Endothelial cell (in vitro differentiated cells): ENCODE data around the gene IL19. TPM values are rescaled to one million over a fixed set of nuclear protein-coding genes. Genes with fewer than 3 reads are reported as not detected.
"Not testable (repeated sequence)": the region's sequence is repeated elsewhere in the genome, so short reads cannot be mapped to it uniquely, and the experiment has no call there.

Experiments
- DNase-seq: peaks from one replicate; pipeline ENCODE4 v3.0.0; 2021; ENCODE audit warnings: low spot score
- H3K27ac Mint-ChIP-seq: one replicate; pipeline ENCODE4 v1.8.0; 2021; ENCODE audit warnings: mixed read lengths, inconsistent platforms; ENCODE audit not compliant: unreplicated experiment
- H3K27me3 Mint-ChIP-seq: one replicate; pipeline ENCODE4 v1.8.0; 2021; ENCODE audit warnings: mild to moderate bottlenecking, moderate library complexity, mixed read lengths, inconsistent platforms; ENCODE audit not compliant: unreplicated experiment
- H3K36me3 Mint-ChIP-seq: one replicate; pipeline ENCODE4 v1.8.0; 2021; ENCODE audit warnings: mild to moderate bottlenecking, low read depth, mixed read lengths, inconsistent platforms; ENCODE audit not compliant: unreplicated experiment
- H3K4me1 Mint-ChIP-seq: one replicate; pipeline ENCODE4 v1.8.0; 2021; ENCODE audit warnings: mild to moderate bottlenecking, mixed read lengths, inconsistent platforms; ENCODE audit not compliant: unreplicated experiment
- H3K4me3 Mint-ChIP-seq: one replicate; pipeline ENCODE4 v1.8.0; 2021; ENCODE audit warnings: mild to moderate bottlenecking, mixed read lengths, inconsistent platforms; ENCODE audit not compliant: unreplicated experiment
- H3K9me3 Mint-ChIP-seq: one replicate; pipeline ENCODE4 v1.8.0; 2021; ENCODE audit warnings: mixed read lengths, inconsistent platforms; ENCODE audit not compliant: unreplicated experiment
- CTCF ChIP-seq: fragments of 200-600 bp; sonication (generic); IDR thresholded peaks from one replicate; pipeline ENCODE4 v1.5.0; 2021; ENCODE audit warnings: antibody characterized with exemption; ENCODE audit not compliant: unreplicated experiment
- total RNA-seq: library from RNA; stranded (reverse); fragmentation: NEBNext Ultra II Directional; extraction: Animal tissue kit (Norgen Biotek cat#: 25700); gene quantifications from one replicate; pipeline ENCODE4 v1.2.1, GENCODE V29; 2021; ENCODE audit not compliant: unreplicated experiment

The IL19 gene
- total RNA-seq, 1 donor from 2014 or later = not detected

- Mint-ChIP-seq H3K4me3 (no peak overlapping the region), H3K9me3 (no peaks in the 10 kb centered on the region), H3K36me3 (no peaks in the 10 kb centered on the region), H3K27me3 (peaks cover 4% of the 10 kb centered on the region), H3K4me1 (peaks cover 8% of the 10 kb centered on the region), H3K27ac (no peak overlapping the region)
- DNase-seq = no peak
- TF ChIP-seq CTCF = no peak
Measured at GRCh38 chr1:206776229-206776628, 5.7 kb downstream of the IL19 start.

- Mint-ChIP-seq H3K27me3 (peaks cover 4% of the 10 kb centered on the region), H3K27ac (no peak overlapping the region), H3K4me3 (no peak overlapping the region), H3K9me3 (no peaks in the 10 kb centered on the region), H3K36me3 (no peaks in the 10 kb centered on the region), H3K4me1 (no peaks in the 10 kb centered on the region)
- no peak for DNase-seq
- no peak for TF ChIP-seq CTCF
Measured at GRCh38 chr1:206778031-206778430, 7.5 kb downstream of the IL19 start.

GRCh38 chr1:206778911-206779310 is 8.3 kb downstream of the IL19 start:
- not testable (repeated sequence) for H3K4me1 Mint-ChIP-seq, H3K4me3 Mint-ChIP-seq, H3K27me3 Mint-ChIP-seq, H3K27ac Mint-ChIP-seq, H3K9me3 Mint-ChIP-seq, DNase-seq, H3K36me3 Mint-ChIP-seq

GRCh38 chr1:206779638-206780037 is 9.1 kb downstream of the IL19 start:
- Mint-ChIP-seq H3K36me3 (no peaks in the 10 kb centered on the region), H3K27ac (no peak overlapping the region), H3K9me3 (no peaks in the 10 kb centered on the region), H3K4me3 (no peak overlapping the region), H3K4me1 (no peaks in the 10 kb centered on the region), H3K27me3 (peaks cover under 1% of the 10 kb centered on the region)
- TF ChIP-seq CTCF = no peak
- no peak for DNase-seq

- Mint-ChIP-seq H3K9me3 (no peaks in the 10 kb centered on the region), H3K4me1 (no peaks in the 10 kb centered on the region), H3K36me3 (no peaks in the 10 kb centered on the region), H3K27ac (no peak overlapping the region), H3K4me3 (no peak overlapping the region), H3K27me3 (peaks cover 3% of the 10 kb centered on the region)
- DNase-seq = no peak
- no peak for TF ChIP-seq CTCF
Measured at GRCh38 chr1:206782448-206782847, 11.9 kb downstream of the IL19 start.

GRCh38 chr1:206783506-206783905 is 12.9 kb downstream of the IL19 start:
- TF ChIP-seq CTCF = no peak
- Mint-ChIP-seq H3K36me3 (no peaks in the 10 kb centered on the region), H3K27ac (no peak overlapping the region), H3K4me1 (no peaks in the 10 kb centered on the region), H3K9me3 (no peaks in the 10 kb centered on the region), H3K27me3 (peaks cover 3% of the 10 kb centered on the region), H3K4me3 (no peak overlapping the region)
- DNase-seq = no peak
